GM12872 (cell line): Measurements from ENCODE around the gene BPTF.
A peak's percentile ranks its signal among the peaks of the same experiment; 100 is the strongest.
"Not testable (repeated sequence)": the region's sequence is repeated elsewhere in the genome, so short reads cannot be mapped to it uniquely, and the experiment has no call there.

ENCODE experiments used
- CTCF ChIP-seq: IDR thresholded peaks from 3 replicates; pipeline ENCODE4 v1.5.1; 2011; ENCODE audit warnings: low read depth, mild to moderate bottlenecking, low read length, moderate library complexity; ENCODE audit not compliant: insufficient read depth

Gene BPTF

GRCh38 chr17:67994817-67995569, 169.7 kb downstream of the BPTF start:
- no peak for TF ChIP-seq CTCF

GRCh38 chr17:67995570-67996263, 170.4 kb downstream of the BPTF start:
- TF ChIP-seq CTCF: 0 out of 3 replicates have a peak, but pooled peaks have one; percentile 4

GRCh38 chr17:67996301-67997171, 171.2 kb downstream of the BPTF start, which contains the start of gene C17orf58:
Gene C17orf58 (minus strand): TSS chr17:67996469. CDS start chr17:67996198, 271 bp downstream.
- not testable (repeated sequence) for TF ChIP-seq CTCF

GRCh38 chr17:67998466-67998865, 173.2 kb downstream of the BPTF start:
- no peak for TF ChIP-seq CTCF

- no peak for TF ChIP-seq CTCF
Measured at GRCh38 chr17:67999291-67999911, 174.1 kb downstream of the BPTF start.

GRCh38 chr17:68004201-68004600, 178.9 kb downstream of the BPTF start:
- TF ChIP-seq CTCF: no peak
